Measurements from ENCODE around the gene CDH6.

GRCh38 chr5:31364881-31365636 is 171.6 kb downstream of the CDH6 start:
- TF ChIP-seq CTCF (conservative IDR thresholded peaks at IDR 0.05; ENCODE audit: low read depth in 2 of 2) (no peak), EZH2 (IDR thresholded peaks at IDR 0.05; ENCODE audit: low read depth, unreplicated experiment) (no peak), POLR2AphosphoS5 (IDR thresholded peaks at IDR 0.05; ENCODE audit: low read depth) (no peak)
